Activated B cell treated with CpG ODN at 0.5 μM for 24 hours (primary cell): ENCODE data around the gene ZNF750. TPM values are rescaled to one million over a fixed set of nuclear protein-coding genes. Genes with fewer than 3 reads are reported as not detected.
A peak's percentile ranks its signal among the peaks of the same experiment; 100 is the strongest.

Source experiments
- ATAC-seq: fragments of 200-7000 bp; cut with Tn5 transposase; one replicate; pipeline ENCODE4 v1.10.0; 2021; ENCODE audit warnings: low read depth, mild to moderate bottlenecking, moderate library complexity
- CTCF ChIA-PET: fragments of 350-600 bp; sonication (Branson Sonifier 250); formaldehyde crosslinking; loops from one replicate; lab custom pipeline; 2021; ENCODE audit warnings: antibody characterized with exemption; lab: Charles Lee
- POLR2A ChIA-PET: fragments of 350-600 bp; sonication (Branson Sonifier 250); formaldehyde crosslinking; loops from one replicate; lab custom pipeline; 2021; ENCODE audit warnings: antibody characterized with exemption; lab: Charles Lee
- DNase-seq: peaks from one replicate; pipeline ENCODE4 v3.0.0; 2022
- H3K27ac Mint-ChIP-seq: one replicate; pipeline ENCODE4 v1.8.0; 2020; ENCODE audit warnings: mixed read lengths
- H3K27me3 Mint-ChIP-seq: one replicate; pipeline ENCODE4 v1.8.0; 2021; ENCODE audit warnings: mixed read lengths
- H3K36me3 Mint-ChIP-seq: one replicate; pipeline ENCODE4 v1.8.0; 2021; ENCODE audit warnings: low read depth, mixed read lengths
- H3K4me1 Mint-ChIP-seq: one replicate; pipeline ENCODE4 v1.8.0; 2021; ENCODE audit warnings: mixed read lengths
- H3K4me3 Mint-ChIP-seq: one replicate; pipeline ENCODE4 v1.8.0; 2020; ENCODE audit warnings: mild to moderate bottlenecking, mixed read lengths
- H3K9me3 Mint-ChIP-seq: one replicate; pipeline ENCODE4 v1.8.0; 2020; ENCODE audit warnings: mixed read lengths
- intact Hi-C: fragments of 100-400 bp; cut with micrococcal nuclease; formaldehyde crosslinking; loops from one replicate; pipeline ENCODE4 v1.15.1; 2024
- total RNA-seq: library from RNA; stranded (reverse); gene quantifications from 2 replicates; pipeline ENCODE4 v1.2.3, GENCODE V29; 2022
- TF ChIP-seq, protein P1 (sequence below): fragments of 200-600 bp; IDR thresholded peaks from one replicate; pipeline ENCODE4 v1.8.0; 2022; ENCODE audit warnings: antibody characterized with exemption, mild to moderate bottlenecking

Gene ZNF750
- total RNA-seq, 1 donor from 2014 or later: not detected

DNA sequence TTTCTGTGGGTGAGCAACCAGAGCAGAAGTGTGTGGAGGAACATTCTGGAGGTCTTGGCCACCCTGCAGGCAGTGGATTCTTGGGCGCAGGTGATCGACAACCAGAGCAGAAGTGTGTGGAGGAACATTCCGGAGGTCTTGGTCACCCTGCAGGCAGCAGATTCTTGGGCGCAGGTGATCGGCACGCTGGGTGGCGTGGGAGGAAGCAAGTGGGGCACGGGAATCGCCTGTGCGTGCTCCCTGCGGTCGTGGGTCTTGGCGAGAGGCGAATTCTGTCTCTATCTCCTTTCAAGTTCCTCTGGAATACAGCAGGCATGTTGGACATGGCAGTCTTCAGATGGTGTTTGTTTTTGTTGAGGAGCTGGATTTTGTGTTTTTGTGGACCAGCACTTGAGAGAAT, 30.7 kb upstream of the ZNF750 start:
- no peak for DNase-seq
- ChIA-PET CTCF (interaction anchor here (0.7 to 2.4 kb wide), 7 partner anchors 10 to 89 kb away, joined by 3 to 12 read pairs (median 6); no protein-coding TSS in a partner anchor), POLR2A (interaction anchor here (0.6 to 3.4 kb wide), 11 partner anchors 10 to 329 kb away, joined by 3 to 42 read pairs (median 5); no protein-coding TSS in a partner anchor)
- TF ChIP-seq, protein P1, sequence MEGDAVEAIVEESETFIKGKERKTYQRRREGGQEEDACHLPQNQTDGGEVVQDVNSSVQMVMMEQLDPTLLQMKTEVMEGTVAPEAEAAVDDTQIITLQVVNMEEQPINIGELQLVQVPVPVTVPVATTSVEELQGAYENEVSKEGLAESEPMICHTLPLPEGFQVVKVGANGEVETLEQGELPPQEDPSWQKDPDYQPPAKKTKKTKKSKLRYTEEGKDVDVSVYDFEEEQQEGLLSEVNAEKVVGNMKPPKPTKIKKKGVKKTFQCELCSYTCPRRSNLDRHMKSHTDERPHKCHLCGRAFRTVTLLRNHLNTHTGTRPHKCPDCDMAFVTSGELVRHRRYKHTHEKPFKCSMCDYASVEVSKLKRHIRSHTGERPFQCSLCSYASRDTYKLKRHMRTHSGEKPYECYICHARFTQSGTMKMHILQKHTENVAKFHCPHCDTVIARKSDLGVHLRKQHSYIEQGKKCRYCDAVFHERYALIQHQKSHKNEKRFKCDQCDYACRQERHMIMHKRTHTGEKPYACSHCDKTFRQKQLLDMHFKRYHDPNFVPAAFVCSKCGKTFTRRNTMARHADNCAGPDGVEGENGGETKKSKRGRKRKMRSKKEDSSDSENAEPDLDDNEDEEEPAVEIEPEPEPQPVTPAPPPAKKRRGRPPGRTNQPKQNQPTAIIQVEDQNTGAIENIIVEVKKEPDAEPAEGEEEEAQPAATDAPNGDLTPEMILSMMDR: no peak
- H3K4me3 Mint-ChIP-seq: peak overlapping the region; percentile 75
- peak overlapping the region; percentile 91 for H3K27ac Mint-ChIP-seq
- peaks cover 3% of the 10 kb centered on the region for H3K27me3 Mint-ChIP-seq
- intact Hi-C loops: loop anchor here (2.0 to 10.0 kb wide), 5 partner anchors 14 to 182 kb away; no protein-coding TSS in a partner anchor
- peaks cover 6% of the 10 kb centered on the region for H3K36me3 Mint-ChIP-seq
- peaks cover 69% of the 10 kb centered on the region for H3K4me1 Mint-ChIP-seq
- H3K9me3 Mint-ChIP-seq: no peaks in the 10 kb centered on the region
- no peak for ATAC-seq

DNA sequence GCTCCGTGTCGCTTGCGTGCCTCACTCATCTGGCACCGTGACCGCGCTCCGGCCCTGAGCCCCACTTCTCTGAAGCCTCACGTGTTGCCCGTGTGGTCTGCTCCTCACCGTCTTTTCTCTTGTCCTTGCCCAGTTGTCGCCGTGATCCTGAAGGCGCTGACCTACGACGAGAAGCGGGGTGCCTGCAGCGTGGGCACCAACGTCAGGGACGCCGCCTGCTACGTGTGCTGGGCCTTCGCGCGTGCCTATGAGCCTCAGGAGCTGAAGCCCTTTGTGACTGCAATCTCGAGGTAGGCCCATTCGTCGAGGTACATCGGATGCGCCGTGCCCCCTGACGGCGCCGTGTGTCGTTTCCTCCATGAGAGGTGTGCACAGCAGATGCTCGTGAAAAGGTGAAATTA, 30.3 kb upstream of the ZNF750 start:
- H3K4me3 Mint-ChIP-seq: peak overlapping the region; percentile 75
- H3K4me1 Mint-ChIP-seq: peaks cover 73% of the 10 kb centered on the region
- TF ChIP-seq, protein P1: no peak
- peaks cover 3% of the 10 kb centered on the region for H3K27me3 Mint-ChIP-seq
- peak overlapping the region; percentile 56 for H3K27ac Mint-ChIP-seq
- peaks cover 6% of the 10 kb centered on the region for H3K36me3 Mint-ChIP-seq
- ATAC-seq: no peak
- H3K9me3 Mint-ChIP-seq: no peaks in the 10 kb centered on the region
- DNase-seq: no peak
- CTCF ChIA-PET: interaction anchor here (0.7 to 2.4 kb wide), 3 partner anchors 9 to 88 kb away, joined by 4 to 9 read pairs (median 9); no protein-coding TSS in a partner anchor
- intact Hi-C loops: loop anchor here (2.0 to 10.0 kb wide), 5 partner anchors 15 to 182 kb away; no protein-coding TSS in a partner anchor
- POLR2A ChIA-PET: interaction anchor here (0.6 to 1.9 kb wide), 6 partner anchors 9 to 181 kb away, joined by 3 to 20 read pairs (median 4); no protein-coding TSS in a partner anchor

DNA sequence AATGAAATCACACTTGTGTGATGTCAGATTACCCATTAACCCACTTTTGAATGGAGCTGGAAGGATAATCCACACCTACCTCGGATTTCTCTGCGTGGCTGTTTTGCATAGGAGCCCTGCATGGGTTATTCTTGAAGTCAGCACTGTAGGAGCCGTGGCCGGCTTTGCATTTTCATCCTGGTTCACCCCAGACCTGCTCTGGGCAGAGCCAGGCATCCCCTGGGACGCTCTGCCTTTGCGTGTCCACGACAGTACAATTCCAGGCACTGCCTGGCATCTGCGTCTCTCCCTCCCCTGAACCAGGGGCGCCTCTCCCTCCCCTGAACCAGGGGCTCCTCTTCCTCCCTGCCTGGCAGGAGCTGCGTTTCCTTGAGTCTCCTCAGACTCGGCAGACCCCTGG, 29.7 kb upstream of the ZNF750 start:
- Mint-ChIP-seq H3K27ac (no peak overlapping the region), H3K4me1 (peaks cover 73% of the 10 kb centered on the region), H3K4me3 (no peak overlapping the region), H3K36me3 (peaks cover 6% of the 10 kb centered on the region), H3K9me3 (no peaks in the 10 kb centered on the region), H3K27me3 (peaks cover 3% of the 10 kb centered on the region)
- DNase-seq (no peak), ATAC-seq (no peak)
- TF ChIP-seq, protein P1: no peak
- CTCF ChIA-PET: interaction anchor here (0.7 to 2.1 kb wide), 2 partner anchors 45 to 88 kb away, joined by 4 to 9 read pairs; no protein-coding TSS in a partner anchor
- POLR2A ChIA-PET: interaction anchor here (0.7 to 1.4 kb wide), 3 partner anchors 14 to 51 kb away, joined by 3 to 4 read pairs (median 4); no protein-coding TSS in a partner anchor
- intact Hi-C loops: no loop called here

DNA sequence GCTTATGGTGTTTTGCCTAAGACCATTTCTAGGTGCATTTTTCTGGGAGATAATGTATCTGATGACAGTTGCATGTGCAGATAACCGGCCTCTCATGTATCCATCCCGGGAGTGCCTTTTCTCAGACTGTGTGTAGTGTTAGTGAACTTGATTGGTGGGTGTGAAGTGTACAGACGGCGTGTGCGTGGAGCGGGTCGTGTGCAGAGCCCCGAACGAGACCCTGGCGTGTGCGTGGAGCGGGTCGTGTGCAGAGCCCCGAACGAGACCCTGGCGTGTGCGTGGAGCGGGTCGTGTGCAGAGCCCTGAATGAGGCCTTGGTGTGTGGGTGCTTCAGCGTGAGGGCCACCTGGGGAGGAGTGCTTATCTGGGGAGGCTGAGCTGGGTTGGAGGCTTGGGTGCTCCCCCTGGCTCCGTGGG, 28.9 kb upstream of the ZNF750 start:
- Mint-ChIP-seq H3K27me3 (peaks cover 3% of the 10 kb centered on the region), H3K4me1 (peaks cover 81% of the 10 kb centered on the region), H3K4me3 (no peak overlapping the region), H3K9me3 (no peaks in the 10 kb centered on the region), H3K36me3 (peaks cover 6% of the 10 kb centered on the region), H3K27ac (no peak overlapping the region)
- POLR2A ChIA-PET: interaction anchor here (1.1 to 1.4 kb wide), 2 partner anchors 44 to 50 kb away, joined by 4 read pairs; no protein-coding TSS in a partner anchor
- TF ChIP-seq, protein P1: no peak
- DNase-seq (no peak), ATAC-seq (no peak)
- CTCF ChIA-PET: no interaction called here
- intact Hi-C loops: no loop called here

DNA sequence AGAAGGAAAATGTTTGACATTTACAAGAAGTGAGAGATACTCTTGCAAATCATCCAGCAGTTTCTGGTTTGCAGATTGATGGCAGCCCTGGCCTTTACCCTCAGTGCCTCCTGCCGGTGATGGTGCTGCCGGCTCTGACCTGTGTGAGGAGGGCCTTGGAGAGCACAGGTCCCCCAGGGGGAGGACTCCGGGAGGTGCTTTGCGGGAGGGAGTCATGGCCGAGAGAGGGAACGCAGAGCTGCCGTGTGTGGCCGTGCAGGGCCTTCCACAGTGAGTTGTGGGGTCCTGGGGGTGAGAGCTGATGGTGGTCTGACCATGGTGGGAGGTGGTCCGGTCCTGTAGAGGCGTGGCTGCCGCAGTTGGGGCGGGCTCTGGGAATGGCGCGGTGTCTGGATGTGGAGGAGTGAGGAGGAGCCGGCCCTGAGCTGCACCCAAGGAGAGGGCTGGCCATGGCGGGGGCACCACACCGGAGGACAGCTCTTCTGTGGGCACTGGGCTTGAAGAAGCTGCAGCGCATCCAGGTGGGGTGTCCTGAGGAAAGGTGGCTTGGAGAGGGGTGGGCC, 28.0 kb upstream of the ZNF750 start:
- DNase-seq (no peak), ATAC-seq (no peak)
- TF ChIP-seq, protein P1: no peak
- Mint-ChIP-seq H3K27ac (no peak overlapping the region), H3K4me1 (peaks cover 81% of the 10 kb centered on the region), H3K36me3 (peaks cover 6% of the 10 kb centered on the region), H3K9me3 (no peaks in the 10 kb centered on the region), H3K4me3 (no peak overlapping the region), H3K27me3 (peaks cover 3% of the 10 kb centered on the region)
- ChIA-PET POLR2A (no interaction called here), CTCF (no interaction called here)
- intact Hi-C loops: no loop called here
